Measurements from ENCODE around the gene ZHX3.

GRCh38 chr20:41242807-41243206 is 74.7 kb downstream of the ZHX3 start:
- TF ChIP-seq POLR2A (IDR thresholded peaks at IDR 0.05; ENCODE audit: low read depth) (no peak), POLR2AphosphoS5 (IDR thresholded peaks at IDR 0.05) (no peak), EP300 (IDR thresholded peaks at IDR 0.05) (no peak)
- TF ChIP-seq, protein P1, sequence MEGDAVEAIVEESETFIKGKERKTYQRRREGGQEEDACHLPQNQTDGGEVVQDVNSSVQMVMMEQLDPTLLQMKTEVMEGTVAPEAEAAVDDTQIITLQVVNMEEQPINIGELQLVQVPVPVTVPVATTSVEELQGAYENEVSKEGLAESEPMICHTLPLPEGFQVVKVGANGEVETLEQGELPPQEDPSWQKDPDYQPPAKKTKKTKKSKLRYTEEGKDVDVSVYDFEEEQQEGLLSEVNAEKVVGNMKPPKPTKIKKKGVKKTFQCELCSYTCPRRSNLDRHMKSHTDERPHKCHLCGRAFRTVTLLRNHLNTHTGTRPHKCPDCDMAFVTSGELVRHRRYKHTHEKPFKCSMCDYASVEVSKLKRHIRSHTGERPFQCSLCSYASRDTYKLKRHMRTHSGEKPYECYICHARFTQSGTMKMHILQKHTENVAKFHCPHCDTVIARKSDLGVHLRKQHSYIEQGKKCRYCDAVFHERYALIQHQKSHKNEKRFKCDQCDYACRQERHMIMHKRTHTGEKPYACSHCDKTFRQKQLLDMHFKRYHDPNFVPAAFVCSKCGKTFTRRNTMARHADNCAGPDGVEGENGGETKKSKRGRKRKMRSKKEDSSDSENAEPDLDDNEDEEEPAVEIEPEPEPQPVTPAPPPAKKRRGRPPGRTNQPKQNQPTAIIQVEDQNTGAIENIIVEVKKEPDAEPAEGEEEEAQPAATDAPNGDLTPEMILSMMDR (IDR thresholded peaks at IDR 0.05) = no peak

Data from esophagus muscularis mucosa (tissue), 4 donors.